Stimulated activated CD8-positive, alpha-beta memory T cell treated with anti-CD3 and anti-CD28 coated beads, Interleukin-4, amount 100 ng/mL, for 1 hour (primary cell): ENCODE results near the gene RGL4.

Source experiments
- DNase-seq, 2 donors: peaks; one replicate each; pipeline ENCODE4 v3.0.0-alpha.2; 2020; ENCODE audit warnings: low read depth in 2 of 2, low spot score in 1 of 2

RGL4 gene

GRCh38 chr22:23697031-23697970, 6.5 kb downstream of the RGL4 start:
- DNase-seq: no peak

- DNase-seq: no peak
Measured at GRCh38 chr22:23698094-23698493, 7.3 kb downstream of the RGL4 start.

- no peak for DNase-seq
Measured at GRCh38 chr22:23698673-23699235, 7.9 kb downstream of the RGL4 start.

- no peak for DNase-seq
Measured at GRCh38 chr22:23700706-23701105, 9.9 kb downstream of the RGL4 start.

- no peak for DNase-seq
Measured at GRCh38 chr22:23704062-23704461, 13.2 kb downstream of the RGL4 start.

- no peak for DNase-seq
Measured at GRCh38 chr22:23704829-23705228, 14.0 kb downstream of the RGL4 start.

- DNase-seq: no peak
Measured at GRCh38 chr22:23705358-23705757, 14.5 kb downstream of the RGL4 start.

- DNase-seq: no peak
Measured at GRCh38 chr22:23708270-23708669, 17.5 kb downstream of the RGL4 start.

GRCh38 chr22:23709107-23709506, 18.3 kb downstream of the RGL4 start:
- DNase-seq: no peak

GRCh38 chr22:23712256-23712655, 21.4 kb downstream of the RGL4 start:
- DNase-seq: no peak

- no peak for DNase-seq
Measured at GRCh38 chr22:23713696-23714595, 23.1 kb downstream of the RGL4 start.

GRCh38 chr22:23714596-23715578, 24.1 kb downstream of the RGL4 start:
- no peak for DNase-seq

GRCh38 chr22:23715806-23716375, 25.1 kb downstream of the RGL4 start:
- no peak for DNase-seq

- DNase-seq: peak; percentile 50 to 66
Measured at GRCh38 chr22:23716811-23717801, 26.3 kb downstream of the RGL4 start.

- DNase-seq: no peak
Measured at GRCh38 chr22:23718371-23719165, 27.8 kb downstream of the RGL4 start.

GRCh38 chr22:23720855-23721254, 30.0 kb downstream of the RGL4 start:
- DNase-seq: no peak

- no peak for DNase-seq
Measured at GRCh38 chr22:23722160-23722559, 31.3 kb downstream of the RGL4 start.

- no peak for DNase-seq
Measured at GRCh38 chr22:23722724-23723123, 31.9 kb downstream of the RGL4 start.
